Muscle of leg (tissue), 11 donors: ENCODE results near the gene BAZ1B. TPM values are rescaled to one million over a fixed set of nuclear protein-coding genes. Genes with fewer than 3 reads are reported as not detected.
"Not testable (repeated sequence)": the region's sequence is repeated elsewhere in the genome, so short reads cannot be mapped to it uniquely, and the experiment has no call there.

Experiments
- DNase-seq: peaks from one replicate; pipeline ENCODE4 v3.0.0; 2013
- H3K27ac ChIP-seq: one replicate; pipeline ENCODE4 v1.5.1; 2013; ENCODE audit warnings: mild to moderate bottlenecking, low read length, control low read depth
- H3K27me3 ChIP-seq: one replicate; pipeline ENCODE4 v1.6.1; 2013; ENCODE audit warnings: low read length; ENCODE audit not compliant: control insufficient read depth, insufficient read depth
- H3K36me3 ChIP-seq: one replicate; pipeline ENCODE4 v1.6.1; 2013; ENCODE audit warnings: low read length; ENCODE audit not compliant: control insufficient read depth, insufficient read depth
- H3K4me1 ChIP-seq: one replicate; pipeline ENCODE4 v1.6.1; 2013; ENCODE audit warnings: low read length; ENCODE audit not compliant: control insufficient read depth, insufficient read depth
- H3K4me3 ChIP-seq: one replicate; pipeline ENCODE4 v1.5.1; 2013; ENCODE audit warnings: low read length, control low read depth
- H3K9me3 ChIP-seq: replicated peaks from 2 replicates; pipeline ENCODE4 v1.6.1; 2013; ENCODE audit warnings: low read depth, low read length; ENCODE audit not compliant: control insufficient read depth
- WGBS: methylation state at CpG from one replicate; pipeline ENCODE4 v1.1.5; 2013; ENCODE audit warnings: missing lambda C conversion rate; ENCODE audit not compliant: insufficient coverage; 5-methylcytosine and 5-hydroxymethylcytosine counted together
- polyA plus RNA-seq, 8 donors: library from polyadenylated mRNA; unstranded; fragments of 120-200 nt; gene quantifications; one replicate each; pipeline versions ENCODE4 v1.2.1 to v1.2.3, GENCODE V29; 2013; ENCODE audit warnings: inconsistent platforms in 1 of 8, low replicate concordance in 1 of 8; ENCODE audit not compliant: insufficient read length in 8 of 8, insufficient read depth in 1 of 8
- total RNA-seq: library from RNA; stranded (reverse); fragments of 120-200 nt; gene quantifications from one replicate; pipeline ENCODE4 v1.2.4, GENCODE V29; 2013

BAZ1B gene
- total and polyA plus RNA-seq, 9 donors = 40.5 to 67.6 (median 53.0) TPM

- peaks cover 72% of the 10 kb centered on the region for H3K36me3 ChIP-seq
- H3K27me3 ChIP-seq = no peaks in the 10 kb centered on the region
- H3K9me3 ChIP-seq = no peaks in the 10 kb centered on the region
- no peak overlapping the region for H3K4me3 ChIP-seq
- H3K27ac ChIP-seq = no peak overlapping the region
- DNase-seq = no peak
- WGBS = no CpG with 5 or more reads among the region's 1 CpG
- no peaks in the 10 kb centered on the region for H3K4me1 ChIP-seq
Measured at GRCh38 chr7:73504920-73505319, 17.2 kb downstream of the BAZ1B start.

- H3K9me3 ChIP-seq = no peaks in the 10 kb centered on the region
- no peak for DNase-seq
- no peak overlapping the region for H3K4me3 ChIP-seq
- no peaks in the 10 kb centered on the region for H3K4me1 ChIP-seq
- H3K27ac ChIP-seq = no peak overlapping the region
- H3K27me3 ChIP-seq = no peaks in the 10 kb centered on the region
- H3K36me3 ChIP-seq = peaks cover 69% of the 10 kb centered on the region
- 100% methylated on average over 2 of the region's 2 CpGs for WGBS
Measured at GRCh38 chr7:73504017-73504416, 18.1 kb downstream of the BAZ1B start.

- no peaks in the 10 kb centered on the region for H3K9me3 ChIP-seq
- H3K27ac ChIP-seq = no peak overlapping the region
- 96% methylated on average over 4 of the region's 5 CpGs for WGBS
- H3K4me1 ChIP-seq = no peaks in the 10 kb centered on the region
- peaks cover 67% of the 10 kb centered on the region for H3K36me3 ChIP-seq
- no peaks in the 10 kb centered on the region for H3K27me3 ChIP-seq
- no peak for DNase-seq
- no peak overlapping the region for H3K4me3 ChIP-seq
Measured at GRCh38 chr7:73503229-73503628, 18.9 kb downstream of the BAZ1B start.

- WGBS = 95% methylated on average over 3 of the region's 7 CpGs
- Histone ChIP-seq H3K4me1 (no peaks in the 10 kb centered on the region), H3K4me3 (no peak overlapping the region), H3K9me3 (no peaks in the 10 kb centered on the region), H3K27me3 (no peaks in the 10 kb centered on the region), H3K27ac (no peak overlapping the region), H3K36me3 (peaks cover 58% of the 10 kb centered on the region)
- no peak for DNase-seq
Measured at GRCh38 chr7:73496626-73497025, 25.5 kb downstream of the BAZ1B start.

- not testable (repeated sequence) for H3K9me3 ChIP-seq, H3K27me3 ChIP-seq, H3K27ac ChIP-seq, DNase-seq, H3K4me3 ChIP-seq, H3K4me1 ChIP-seq
- no CpG with 5 or more reads among the region's 2 CpGs for WGBS
- peaks cover 61% of the 10 kb centered on the region for H3K36me3 ChIP-seq
Measured at GRCh38 chr7:73495507-73495906, 26.6 kb downstream of the BAZ1B start.

- H3K36me3 ChIP-seq = peaks cover 44% of the 10 kb centered on the region
- DNase-seq = peak; percentile 52
- no peak overlapping the region for H3K4me3 ChIP-seq
- H3K4me1 ChIP-seq = no peaks in the 10 kb centered on the region
- H3K9me3 ChIP-seq = no peaks in the 10 kb centered on the region
- H3K27me3 ChIP-seq = no peaks in the 10 kb centered on the region
- no peak overlapping the region for H3K27ac ChIP-seq
Measured at GRCh38 chr7:73489976-73490375, 32.1 kb downstream of the BAZ1B start.

GRCh38 chr7:73487486-73487885 lies 34.6 kb downstream of the BAZ1B start:
- peaks cover 37% of the 10 kb centered on the region for H3K36me3 ChIP-seq
- H3K9me3 ChIP-seq = no peaks in the 10 kb centered on the region
- no peak overlapping the region for H3K27ac ChIP-seq
- no peak overlapping the region for H3K4me3 ChIP-seq
- no peaks in the 10 kb centered on the region for H3K4me1 ChIP-seq
- H3K27me3 ChIP-seq = no peaks in the 10 kb centered on the region
- no CpG with 5 or more reads among the region's 1 CpG for WGBS
- no peak for DNase-seq

GRCh38 chr7:73483171-73483570 lies 38.9 kb downstream of the BAZ1B start:
- Histone ChIP-seq H3K36me3 (peaks cover 26% of the 10 kb centered on the region), H3K4me1 (no peaks in the 10 kb centered on the region)
- no CpG with 5 or more reads among the region's 1 CpG for WGBS

GRCh38 chr7:73482746-73483145 lies 39.3 kb downstream of the BAZ1B start:
- Histone ChIP-seq H3K4me1 (no peaks in the 10 kb centered on the region), H3K36me3 (peaks cover 28% of the 10 kb centered on the region), H3K27ac (no peak overlapping the region), H3K4me3 (no peak overlapping the region), H3K9me3 (no peaks in the 10 kb centered on the region), H3K27me3 (no peaks in the 10 kb centered on the region)
- no peak for DNase-seq
- WGBS = no CpG with 5 or more reads among the region's 5 CpGs

More at GRCh38 chr7:73483171-73483570, 38.9 kb downstream of the BAZ1B start:
- Histone ChIP-seq H3K27me3 (no peaks in the 10 kb centered on the region), H3K9me3 (no peaks in the 10 kb centered on the region), H3K27ac (no peak overlapping the region), H3K4me3 (no peak overlapping the region)
- DNase-seq = no peak

- H3K4me1 ChIP-seq, H3K9me3 ChIP-seq, H3K27me3 ChIP-seq, H3K4me3 ChIP-seq, DNase-seq, H3K27ac ChIP-seq: not testable (repeated sequence)
- peaks cover 36% of the 10 kb centered on the region for H3K36me3 ChIP-seq
- WGBS = 90% methylated on average over 2 of the region's 12 CpGs
Measured at GRCh38 chr7:73481521-73481920, 40.6 kb downstream of the BAZ1B start.

GRCh38 chr7:73478549-73478948 lies 43.5 kb downstream of the BAZ1B start:
- Histone ChIP-seq H3K27me3 (no peaks in the 10 kb centered on the region), H3K9me3 (no peaks in the 10 kb centered on the region), H3K36me3 (peaks cover 43% of the 10 kb centered on the region), H3K27ac (no peak overlapping the region), H3K4me1 (no peaks in the 10 kb centered on the region), H3K4me3 (no peak overlapping the region)
- DNase-seq = no peak
